H1 (cell line): ENCODE measurements around the gene MRPS18B. TPM values are rescaled to one million over a fixed set of nuclear protein-coding genes. Genes with fewer than 3 reads are reported as not detected.
A peak's percentile ranks its signal among the peaks of the same experiment; 100 is the strongest.

Experiments used
- ATF3 ChIP-seq: IDR thresholded peaks from 2 replicates; pipeline ENCODE4 v1.6.1; 2011; ENCODE audit warnings: low read depth, mild to moderate bottlenecking, low read length; ENCODE audit not compliant: insufficient read depth
- BCL11A ChIP-seq, 2 experiments: IDR thresholded peaks; one replicate each; pipeline ENCODE4 v1.6.1; 2011; ENCODE audit warnings: low read depth in 2 of 2, low read length in 2 of 2, mild to moderate bottlenecking in 2 of 2
- BRCA1 ChIP-seq: IDR thresholded peaks from 2 replicates; pipeline ENCODE4 v1.6.1; 2012; ENCODE audit warnings: low read depth, low read length, improper control_type of control experiment
- CBX8 ChIP-seq: fragments of 300-800, 300-1000 bp; sonication (generic); IDR thresholded peaks from 2 replicates; pipeline ENCODE4 v1.7.1; 2016; ENCODE audit warnings: low read depth, low read length, borderline replicate concordance
- CHD7 ChIP-seq: fragments of 300-600 bp; sonication (generic); IDR thresholded peaks from 2 replicates; pipeline ENCODE4 v1.7.1; 2012; ENCODE audit warnings: low read length, moderate library complexity, mild to moderate bottlenecking, inconsistent platforms; ENCODE audit not compliant: insufficient replicate concordance
- JUND ChIP-seq: IDR thresholded peaks from 2 replicates; pipeline ENCODE4 v1.6.1; 2011; ENCODE audit warnings: mild to moderate bottlenecking, improper control_type of control experiment, low read length
- NRF1 ChIP-seq: IDR thresholded peaks from 2 replicates; pipeline ENCODE4 v1.6.1; 2011; ENCODE audit warnings: mild to moderate bottlenecking, low read depth, low read length, improper control_type of control experiment
- POLR2A ChIP-seq, 2 experiments: IDR thresholded peaks; 1 replicate in 1 of 2; 2 replicates in 1 of 2; pipeline ENCODE4 v1.6.1; 2011; ENCODE audit warnings: low read depth in 2 of 2, low read length in 2 of 2, mild to moderate bottlenecking in 2 of 2; ENCODE audit errors: control extremely low read depth in 1 of 2
- POLR2AphosphoS5 ChIP-seq: IDR thresholded peaks from 2 replicates; pipeline ENCODE4 v1.6.1; 2011; ENCODE audit warnings: low read depth, low read length
- RXRA ChIP-seq: IDR thresholded peaks from 2 replicates; pipeline ENCODE4 v1.6.1; 2011; ENCODE audit warnings: low read depth, mild to moderate bottlenecking, low read length, moderate library complexity; ENCODE audit not compliant: insufficient read depth
- TAF1 ChIP-seq: IDR thresholded peaks from 2 replicates; pipeline ENCODE4 v1.6.1; 2011; ENCODE audit warnings: mild to moderate bottlenecking, low read depth, low read length
- polyA plus RNA-seq, 7 experiments: library from polyadenylated mRNA; depleted of rRNA in 3 of 7; stranded (reverse) in 5 of 7; unstranded in 2 of 7; fragments of >200 nt in 5 of 7; fragments of 200-250 nt in 2 of 7; gene quantifications; 1 replicate in 5 of 7; 2 replicates in 1 of 7; 4 replicates in 1 of 7; pipeline versions ENCODE4 v1.2.1 to v1.2.3, GENCODE V29; 2011 to 2013; ENCODE audit warnings: missing spikeins in 2 of 7, mixed read lengths in 2 of 7
- total RNA-seq: library from RNA; stranded (reverse); fragmentation: NEBNext Ultra II Directional; extraction: Animal tissue kit (Norgen Biotek cat#: 25700); gene quantifications from 2 replicates; pipeline ENCODE4 v1.2.1, GENCODE V29; 2021

The MRPS18B gene
- total and polyA plus RNA-seq, 2 of the 8 experiments (the other 6 are each of a cell fraction or from before 2014, with no cell fraction given): 57.8 to 83.3 TPM

- TF ChIP-seq ATF3: 0 out of 2 replicates have a peak, but pooled peaks have one; percentile 4
- peak; percentile 84 for TF ChIP-seq TAF1
- TF ChIP-seq CHD7: no peak
- TF ChIP-seq RXRA: no peak
- no peak for TF ChIP-seq CBX8
- peak; percentile 61 for TF ChIP-seq NRF1
- TF ChIP-seq POLR2A (IDR thresholded peaks at IDR 0.05; ENCODE audit: control extremely low read depth in 1 of 2, low read depth in 2 of 2, low read length in 2 of 2): peak in 1 of 2 experiments; percentile 94; a peak in 2 of 3 replicates
- TF ChIP-seq BCL11A (IDR thresholded peaks at IDR 0.05; ENCODE audit: low read depth in 2 of 2, low read length in 2 of 2): no peak
- peak; percentile 89 for TF ChIP-seq POLR2AphosphoS5
- TF ChIP-seq BRCA1: no peak
- no peak for TF ChIP-seq JUND
These were observed 46.4 kb upstream of the MRPS18B start, which contains the start of gene ABCF1 (continued) for GRCh38 chr6:30571075-30571761.
